ENCODE measurements around the gene ELMO1. TPM values are rescaled to one million over a fixed set of nuclear protein-coding genes. Genes with fewer than 3 reads are reported as not detected.

The ELMO1 gene
- total RNA-seq, 1 experiment from 2014 or later = not detected

DNA sequence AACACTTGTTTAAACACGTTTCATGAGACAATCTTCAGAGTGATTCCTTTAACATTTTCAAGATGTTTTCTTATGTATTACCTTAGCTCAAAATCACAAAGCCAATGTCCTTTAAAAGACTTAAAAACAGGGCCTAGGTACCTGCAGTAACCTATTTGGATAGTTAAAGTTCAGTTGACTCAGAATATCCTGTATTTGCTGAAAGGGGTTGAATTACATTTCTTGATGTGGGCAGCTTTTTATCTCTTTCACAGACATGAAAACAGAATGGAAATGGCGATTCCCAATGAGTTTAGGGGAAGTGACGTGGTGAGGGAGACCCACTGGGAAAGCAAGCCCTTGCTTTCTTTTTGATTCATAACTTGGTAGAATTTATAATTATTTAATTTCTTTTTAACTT lies 400.0 kb downstream of the ELMO1 start:
- Histone ChIP-seq H2AFZ (ENCODE audit: low read length) (no peak overlapping the region), H3K9ac (ENCODE audit: low read length) (no peak overlapping the region), H3K27me3 (ENCODE audit: low read length) (no peaks in the 10 kb centered on the region; the same call in 1 of the 2 replicates), H3K4me3 (ENCODE audit: low read length) (no peak overlapping the region), H3K4me2 (ENCODE audit: low read length) (no peak overlapping the region), H3K36me3 (ENCODE audit: low read depth, low read length) (no peaks in the 10 kb centered on the region), H3K9me3 (ENCODE audit: low read length) (no peaks in the 10 kb centered on the region), H3F3A (ENCODE audit: low read length, unreplicated experiment) (no peaks in the 10 kb centered on the region), H3K9me2 (replicated peaks; ENCODE audit: low read length) (no peaks in the 10 kb centered on the region), H3K79me2 (ENCODE audit: low read length) (no peaks in the 10 kb centered on the region), H3K27ac (ENCODE audit: low read length) (no peak overlapping the region), H3K4me1 (ENCODE audit: insufficient read depth, low read length) (no peaks in the 10 kb centered on the region), H4K20me1 (ENCODE audit: low read length) (no peaks in the 10 kb centered on the region)
- no peak for TF ChIP-seq EZH2 (IDR thresholded peaks at IDR 0.05; ENCODE audit: low read length, unreplicated experiment)
- no peak for TF ChIP-seq CTCF (conservative IDR thresholded peaks at IDR 0.05; ENCODE audit: low read depth, low read length)
- TF ChIP-seq EZH2phosphoT487 (IDR thresholded peaks at IDR 0.05; ENCODE audit: borderline replicate concordance, low read length) = no peak
- BruUV-seq (replicated peaks) = no TSS peak
- ATAC-seq (no peak), DNase-seq (peak; percentile 4)
- CTCF ChIA-PET = no interaction called here
- intact Hi-C loops (cut with micrococcal nuclease) = no loop called here
- POLR2A ChIA-PET (ENCODE audit: unreplicated experiment) = no interaction called here

DNA sequence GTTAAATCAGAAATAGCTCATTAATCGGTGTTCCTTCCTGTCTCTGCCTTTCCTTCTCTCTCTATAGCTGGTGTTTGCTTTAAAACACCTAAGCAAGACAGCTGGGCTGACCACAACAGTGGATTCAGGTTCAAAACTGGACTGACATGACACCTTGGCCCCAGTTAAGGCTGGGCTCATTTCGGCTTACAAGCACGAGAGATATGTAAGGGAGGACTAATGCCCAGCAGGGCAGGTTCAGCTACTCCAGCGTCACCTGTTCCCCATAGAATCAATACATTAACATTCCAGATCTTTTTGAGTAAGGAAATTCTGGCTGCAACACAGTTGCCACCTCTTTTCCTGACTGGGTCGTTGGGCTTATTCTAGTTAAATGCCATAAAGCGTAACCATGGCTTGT lies 401.4 kb downstream of the ELMO1 start:
- ATAC-seq (peak; percentile 33; the same call in 1 of the 2 replicates), DNase-seq (peak; percentile 1)
- no peaks in the 10 kb centered on the region for H3K79me2 ChIP-seq (ENCODE audit: low read length)
- TF ChIP-seq EZH2 (IDR thresholded peaks at IDR 0.05; ENCODE audit: low read length, unreplicated experiment) (no peak), CTCF (conservative IDR thresholded peaks at IDR 0.05; ENCODE audit: low read depth, low read length) (no peak), EZH2phosphoT487 (IDR thresholded peaks at IDR 0.05; ENCODE audit: borderline replicate concordance, low read length) (no peak)
- H3K4me2 ChIP-seq (ENCODE audit: low read length) = no peak overlapping the region
- intact Hi-C loops (cut with micrococcal nuclease) = no loop called here
- no peak overlapping the region for H3K9ac ChIP-seq (ENCODE audit: low read length)
- H4K20me1 ChIP-seq (ENCODE audit: low read length) = no peaks in the 10 kb centered on the region
- H3K9me2 ChIP-seq (replicated peaks; ENCODE audit: low read length) = no peaks in the 10 kb centered on the region
- no peaks in the 10 kb centered on the region for H3K4me1 ChIP-seq (ENCODE audit: insufficient read depth, low read length)
- peaks cover 3% of the 10 kb centered on the region; the same call in 1 of the 2 replicates for H3K27me3 ChIP-seq (ENCODE audit: low read length)
- H3K9me3 ChIP-seq (ENCODE audit: low read length) = no peaks in the 10 kb centered on the region
- BruUV-seq (replicated peaks) = no TSS peak
- no peak overlapping the region for H3K4me3 ChIP-seq (ENCODE audit: low read length)
- no peaks in the 10 kb centered on the region for H3F3A ChIP-seq (ENCODE audit: low read length, unreplicated experiment)
- H3K27ac ChIP-seq (ENCODE audit: low read length) = no peak overlapping the region
- POLR2A ChIA-PET (ENCODE audit: unreplicated experiment) = no interaction called here
- H3K36me3 ChIP-seq (ENCODE audit: low read depth, low read length) = no peaks in the 10 kb centered on the region
- H2AFZ ChIP-seq (ENCODE audit: low read length) = no peak overlapping the region
- CTCF ChIA-PET = no interaction called here

DNA sequence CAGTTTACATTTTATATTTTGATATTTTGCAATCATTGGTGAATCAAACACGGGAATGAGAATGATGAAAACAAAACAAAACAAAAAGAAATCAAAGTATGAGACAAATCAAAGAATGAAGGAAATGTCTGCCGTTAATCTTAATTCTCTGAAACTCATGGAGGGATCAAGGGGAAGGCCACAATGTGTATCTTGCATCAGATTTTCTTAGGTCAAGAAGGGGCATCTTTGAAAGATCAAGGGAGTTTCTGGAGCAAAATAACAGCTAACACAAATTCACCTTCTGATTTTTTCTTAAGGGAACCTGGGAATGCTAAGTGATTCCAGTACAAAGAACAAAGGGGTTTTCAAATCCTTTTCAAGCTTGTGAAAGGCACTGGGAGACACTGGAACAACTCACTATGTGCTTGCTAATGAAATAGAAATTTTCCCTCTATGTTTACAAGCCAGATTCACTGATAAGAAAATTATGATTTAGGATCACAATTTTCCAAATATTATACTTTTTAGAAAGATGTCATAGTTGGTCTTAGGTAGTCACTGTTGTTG lies 402.1 kb downstream of the ELMO1 start:
- no peak overlapping the region for H2AFZ ChIP-seq (ENCODE audit: low read length)
- intact Hi-C loops (cut with micrococcal nuclease) = no loop called here
- H3K27ac ChIP-seq (ENCODE audit: low read length) = no peak overlapping the region
- no TSS peak for BruUV-seq (replicated peaks)
- H3K4me2 ChIP-seq (ENCODE audit: low read length) = no peak overlapping the region
- H3K4me3 ChIP-seq (ENCODE audit: low read length) = no peak overlapping the region
- H3K9me3 ChIP-seq (ENCODE audit: low read length) = no peaks in the 10 kb centered on the region
- H3K4me1 ChIP-seq (ENCODE audit: insufficient read depth, low read length) = no peaks in the 10 kb centered on the region
- H3K9me2 ChIP-seq (replicated peaks; ENCODE audit: low read length) = no peaks in the 10 kb centered on the region
- no peaks in the 10 kb centered on the region for H3F3A ChIP-seq (ENCODE audit: low read length, unreplicated experiment)
- H3K27me3 ChIP-seq (ENCODE audit: low read length) = peaks cover 7% of the 10 kb centered on the region
- CTCF ChIA-PET = no interaction called here
- no peak overlapping the region for H3K9ac ChIP-seq (ENCODE audit: low read length)
- POLR2A ChIA-PET (ENCODE audit: unreplicated experiment) = no interaction called here
- DNase-seq (no peak), ATAC-seq (no peak)
- no peaks in the 10 kb centered on the region for H3K36me3 ChIP-seq (ENCODE audit: low read depth, low read length)
- H3K79me2 ChIP-seq (ENCODE audit: low read length) = no peaks in the 10 kb centered on the region
- TF ChIP-seq EZH2phosphoT487 (IDR thresholded peaks at IDR 0.05; ENCODE audit: borderline replicate concordance, low read length) (no peak), CTCF (conservative IDR thresholded peaks at IDR 0.05; ENCODE audit: low read depth, low read length) (no peak), EZH2 (IDR thresholded peaks at IDR 0.05; ENCODE audit: low read length, unreplicated experiment) (no peak)
- no peaks in the 10 kb centered on the region for H4K20me1 ChIP-seq (ENCODE audit: low read length)
